Lower lobe of right lung (tissue), 2 donors: ENCODE measurements around the gene TRPM8. TPM values are rescaled to one million over a fixed set of nuclear protein-coding genes. Genes with fewer than 3 reads are reported as not detected.
"Not testable (repeated sequence)": the region's sequence is repeated elsewhere in the genome, so short reads cannot be mapped to it uniquely, and the experiment has no call there.

ENCODE experiments used
- ATAC-seq, 2 donors: fragments of 200-7000 bp; cut with Tn5 transposase; one replicate each; pipeline ENCODE4 v1.9.1; 2020 to 2022; ENCODE audit warnings: mild to moderate bottlenecking in 2 of 2, moderate library complexity in 2 of 2
- DNase-seq: peaks from one replicate; pipeline ENCODE4 v3.0.0-alpha.2; 2020
- H3K27ac ChIP-seq: fragments of 200-600 bp; one replicate; pipeline ENCODE4 v1.8.0; 2022
- H3K27me3 ChIP-seq: fragments of 200-600 bp; one replicate; pipeline ENCODE4 v1.8.0; 2022; ENCODE audit warnings: low read depth
- H3K36me3 ChIP-seq: fragments of 200-600 bp; one replicate; pipeline ENCODE4 v1.8.0; 2022; ENCODE audit warnings: mild to moderate bottlenecking
- H3K4me1 ChIP-seq: fragments of 200-600 bp; one replicate; pipeline ENCODE4 v1.8.0; 2022
- H3K4me3 ChIP-seq: fragments of 200-600 bp; one replicate; pipeline ENCODE4 v1.8.0; 2022; ENCODE audit warnings: mild to moderate bottlenecking
- H3K9me3 ChIP-seq: fragments of 200-600 bp; one replicate; pipeline ENCODE4 v1.8.0; 2022
- intact Hi-C: fragments of 100-400 bp; cut with DNase I; formaldehyde crosslinking; loops from one replicate; pipeline ENCODE4 v1.11.0; 2022
- long read RNA-seq: library from polyadenylated mRNA; unstranded; transcript quantifications from one replicate; pipeline ENCODE4 v2.0.0, GENCODE V29; 2021
- total RNA-seq: library from RNA; stranded (reverse); fragmentation: NEBNext Ultra II Directional; extraction: Animal tissue kit (Norgen Biotek cat#: 25700); gene quantifications from one replicate; pipeline ENCODE4 v1.2.1, GENCODE V29; 2021
- TF ChIP-seq, protein P1 (sequence below): fragments of 200-600 bp; IDR thresholded peaks from one replicate; pipeline ENCODE4 v1.8.0; 2022; ENCODE audit warnings: antibody characterized with exemption, mild to moderate bottlenecking
- donor health status: DM: no; HTN: yes; CAD: no; lungs with severe emphysema.

The TRPM8 gene
- not detected for total RNA-seq
- long read RNA-seq = 0 reads

GRCh38 chr2:233917116-233917515, at the start of gene TRPM8:
Gene TRPM8 (plus strand): TSS chr2:233917373. CDS start chr2:233926538, 9,165 bp downstream.
- Histone ChIP-seq H3K27ac (no peak within 1 kb of the TSS), H3K9me3 (no peaks in the 10 kb centered on the region), H3K36me3 (no peaks in the 10 kb centered on the region), H3K4me1 (no peaks in the 10 kb centered on the region), H3K27me3 (no peaks in the 10 kb centered on the region), H3K4me3 (no peak within 1 kb of the TSS)
- ATAC-seq = no peak
- DNase-seq = no peak
- TF ChIP-seq, protein P1, sequence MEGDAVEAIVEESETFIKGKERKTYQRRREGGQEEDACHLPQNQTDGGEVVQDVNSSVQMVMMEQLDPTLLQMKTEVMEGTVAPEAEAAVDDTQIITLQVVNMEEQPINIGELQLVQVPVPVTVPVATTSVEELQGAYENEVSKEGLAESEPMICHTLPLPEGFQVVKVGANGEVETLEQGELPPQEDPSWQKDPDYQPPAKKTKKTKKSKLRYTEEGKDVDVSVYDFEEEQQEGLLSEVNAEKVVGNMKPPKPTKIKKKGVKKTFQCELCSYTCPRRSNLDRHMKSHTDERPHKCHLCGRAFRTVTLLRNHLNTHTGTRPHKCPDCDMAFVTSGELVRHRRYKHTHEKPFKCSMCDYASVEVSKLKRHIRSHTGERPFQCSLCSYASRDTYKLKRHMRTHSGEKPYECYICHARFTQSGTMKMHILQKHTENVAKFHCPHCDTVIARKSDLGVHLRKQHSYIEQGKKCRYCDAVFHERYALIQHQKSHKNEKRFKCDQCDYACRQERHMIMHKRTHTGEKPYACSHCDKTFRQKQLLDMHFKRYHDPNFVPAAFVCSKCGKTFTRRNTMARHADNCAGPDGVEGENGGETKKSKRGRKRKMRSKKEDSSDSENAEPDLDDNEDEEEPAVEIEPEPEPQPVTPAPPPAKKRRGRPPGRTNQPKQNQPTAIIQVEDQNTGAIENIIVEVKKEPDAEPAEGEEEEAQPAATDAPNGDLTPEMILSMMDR = no peak
- intact Hi-C loops = no loop called here

- intact Hi-C loops = no loop called here
- H3K4me3 ChIP-seq = peak within 1 kb of the TSS; percentile 57
- H3K27me3 ChIP-seq = peaks cover 6% of the 10 kb centered on the region
- TF ChIP-seq, protein P1 = no peak
- H3K9me3 ChIP-seq = peaks cover 5% of the 10 kb centered on the region
- H3K4me1 ChIP-seq = peaks cover 4% of the 10 kb centered on the region
- ATAC-seq (peak; percentile 65 to 87), DNase-seq (peak; percentile 58)
- H3K27ac ChIP-seq = no peak within 1 kb of the TSS
- no peaks in the 10 kb centered on the region for H3K36me3 ChIP-seq
Measured at GRCh38 chr2:233867993-233868532, 49.1 kb upstream of the TRPM8 start, which contains the start of gene MSL3B. Gene MSL3B (minus strand): TSS chr2:233868386.

DNA sequence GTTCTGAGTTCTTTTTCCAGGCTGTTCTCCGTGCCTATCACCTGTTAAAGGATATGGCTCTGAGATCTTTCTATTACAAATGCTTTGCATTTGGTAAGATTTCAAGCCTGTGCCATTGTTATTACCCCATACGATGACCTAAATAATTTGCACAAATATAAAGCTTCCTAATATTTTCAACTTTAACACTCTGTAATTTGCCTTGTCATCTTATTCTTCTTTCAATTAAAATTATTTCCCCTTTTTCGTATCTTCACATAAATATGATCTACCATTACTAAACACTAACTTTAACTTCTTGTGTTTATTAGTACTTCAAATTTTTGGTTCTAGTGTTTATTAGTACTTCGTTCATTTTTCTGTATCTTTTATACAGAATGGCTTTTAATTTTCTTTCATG, 45.7 kb upstream of the TRPM8 start:
- H3K36me3 ChIP-seq = no peaks in the 10 kb centered on the region
- TF ChIP-seq, protein P1 = no peak
- intact Hi-C loops = no loop called here

GRCh38 chr2:233872125-233872524, 45.0 kb upstream of the TRPM8 start:
- H3K27ac ChIP-seq, H3K36me3 ChIP-seq, H3K27me3 ChIP-seq, DNase-seq, ATAC-seq, H3K4me1 ChIP-seq, intact Hi-C loops, H3K4me3 ChIP-seq, H3K9me3 ChIP-seq: not testable (repeated sequence)

More for the DNA sequence above, 45.7 kb upstream of the TRPM8 start:
- Histone ChIP-seq H3K27ac (no peak overlapping the region), H3K9me3 (peaks cover 5% of the 10 kb centered on the region), H3K4me1 (peaks cover 4% of the 10 kb centered on the region), H3K4me3 (no peak overlapping the region), H3K27me3 (peaks cover 6% of the 10 kb centered on the region)
- DNase-seq = no peak
- no peak for ATAC-seq

DNA sequence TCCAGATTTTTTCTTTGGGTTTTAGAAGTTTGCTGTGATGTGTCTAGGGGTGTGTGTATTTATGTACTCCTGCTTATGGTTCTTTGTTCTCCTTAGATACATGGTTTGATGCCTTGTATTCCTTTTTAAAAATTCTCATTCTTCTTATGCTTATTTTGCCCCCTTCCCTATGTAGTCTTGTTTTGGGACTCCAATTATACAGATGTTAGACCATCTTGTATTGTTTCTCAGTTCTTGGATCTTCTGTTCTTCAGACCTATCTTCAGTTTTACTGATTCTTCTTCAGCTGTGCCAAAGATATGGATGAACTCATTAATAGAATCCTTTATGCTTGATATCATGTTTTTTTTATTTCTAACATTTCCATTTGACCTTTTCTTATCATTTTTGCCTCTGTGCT, 34.8 kb upstream of the TRPM8 start:
- no peaks in the 10 kb centered on the region for H3K27me3 ChIP-seq
- H3K27ac ChIP-seq = no peak overlapping the region
- intact Hi-C loops = no loop called here
- H3K36me3 ChIP-seq = no peaks in the 10 kb centered on the region
- TF ChIP-seq, protein P1 = no peak
- DNase-seq (no peak), ATAC-seq (no peak)
- no peak overlapping the region for H3K4me3 ChIP-seq
- H3K4me1 ChIP-seq = no peaks in the 10 kb centered on the region
- H3K9me3 ChIP-seq = peaks cover 18% of the 10 kb centered on the region

DNA sequence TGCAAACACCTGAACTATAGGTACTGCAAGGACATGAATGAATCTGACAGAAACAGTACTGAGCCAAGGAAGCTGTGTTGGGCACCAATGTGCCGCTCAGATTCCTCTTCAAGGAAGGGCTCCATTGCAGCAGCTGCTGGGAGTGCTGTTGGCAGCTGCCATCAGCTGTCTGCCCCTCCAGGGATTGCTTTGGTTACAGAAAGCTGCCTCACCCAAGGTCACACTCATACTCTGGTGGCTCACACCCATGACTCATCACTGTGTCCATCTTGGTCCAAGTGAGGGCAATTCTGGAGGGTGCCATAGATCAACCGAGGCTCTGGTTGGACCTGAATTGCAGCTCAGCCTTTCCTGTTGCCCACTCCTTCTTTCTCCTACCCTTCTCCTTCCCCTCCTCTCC, 24.4 kb upstream of the TRPM8 start:
- Histone ChIP-seq H3K36me3 (no peaks in the 10 kb centered on the region), H3K9me3 (no peaks in the 10 kb centered on the region), H3K4me3 (no peak overlapping the region), H3K4me1 (no peaks in the 10 kb centered on the region), H3K27me3 (no peaks in the 10 kb centered on the region), H3K27ac (no peak overlapping the region)
- TF ChIP-seq, protein P1 = no peak
- DNase-seq (no peak), ATAC-seq (no peak)
- intact Hi-C loops = no loop called here

GRCh38 chr2:233896253-233896652, 20.9 kb upstream of the TRPM8 start:
- H3K36me3 ChIP-seq, H3K4me1 ChIP-seq, H3K27me3 ChIP-seq, H3K4me3 ChIP-seq, H3K9me3 ChIP-seq, H3K27ac ChIP-seq, DNase-seq, intact Hi-C loops: not testable (repeated sequence)
- ATAC-seq = peak in 1 of 2 donors; percentile 57
